Stomach smooth muscle (tissue), 2 donors: Measurements from ENCODE around the gene SYK.

ENCODE experiments used
- H3K27ac ChIP-seq: one replicate; pipeline ENCODE4 v1.7.0; 2013; ENCODE audit warnings: mild to moderate bottlenecking, low read length, inconsistent platforms
- H3K27me3 ChIP-seq, 2 donors: one replicate each; pipeline ENCODE4 v1.7.0; 2013; ENCODE audit warnings: low read length in 2 of 2; ENCODE audit not compliant: insufficient read depth in 2 of 2, control insufficient read depth in 1 of 2
- H3K36me3 ChIP-seq, 2 donors: one replicate each; pipeline ENCODE4 v1.7.0; 2013; ENCODE audit warnings: low read length in 2 of 2; ENCODE audit not compliant: control insufficient read depth in 2 of 2, insufficient read depth in 2 of 2
- H3K4me1 ChIP-seq: one replicate; pipeline ENCODE4 v1.7.0; 2013; ENCODE audit warnings: low read length; ENCODE audit not compliant: control insufficient read depth, insufficient read depth
- H3K4me3 ChIP-seq, 2 donors: one replicate each; pipeline ENCODE4 v1.7.0; 2013; ENCODE audit warnings: low read length in 2 of 2
- H3K9ac ChIP-seq, 2 donors: one replicate each; pipeline ENCODE4 v1.7.0; 2013; ENCODE audit warnings: low read length in 2 of 2, mild to moderate bottlenecking in 1 of 2
- H3K9me3 ChIP-seq, 2 donors: one replicate each; pipeline ENCODE4 v1.7.0; 2013; ENCODE audit warnings: low read length in 2 of 2; ENCODE audit not compliant: control insufficient read depth in 2 of 2
- donor health status: healthy.
- donor health status: Pancreatic carcinoma.

The SYK gene

GRCh38 chr9:90861826-90862740 is 60.5 kb downstream of the SYK start:
- Histone ChIP-seq H3K9ac (no peak overlapping the region), H3K4me1 (no peaks in the 10 kb centered on the region), H3K9me3 (no peaks in the 10 kb centered on the region), H3K27me3 (no peaks in the 10 kb centered on the region), H3K27ac (no peak overlapping the region), H3K4me3 (no peak overlapping the region), H3K36me3 (no peaks in the 10 kb centered on the region)

- Histone ChIP-seq H3K9me3 (no peaks in the 10 kb centered on the region), H3K27me3 (no peaks in the 10 kb centered on the region), H3K4me1 (no peaks in the 10 kb centered on the region), H3K4me3 (no peak overlapping the region), H3K36me3 (no peaks in the 10 kb centered on the region), H3K9ac (no peak overlapping the region), H3K27ac (no peak overlapping the region)
Measured at GRCh38 chr9:90864779-90865178, 63.2 kb downstream of the SYK start.

GRCh38 chr9:90867101-90867500 is 65.5 kb downstream of the SYK start:
- Histone ChIP-seq H3K27me3 (no peaks in the 10 kb centered on the region), H3K9me3 (no peaks in the 10 kb centered on the region), H3K36me3 (no peaks in the 10 kb centered on the region), H3K4me1 (no peaks in the 10 kb centered on the region), H3K4me3 (no peak overlapping the region), H3K27ac (no peak overlapping the region), H3K9ac (no peak overlapping the region)

- Histone ChIP-seq H3K36me3 (no peaks in the 10 kb centered on the region), H3K9me3 (no peaks in the 10 kb centered on the region), H3K27me3 (no peaks in the 10 kb centered on the region), H3K27ac (no peak overlapping the region), H3K9ac (no peak overlapping the region), H3K4me3 (no peak overlapping the region), H3K4me1 (no peaks in the 10 kb centered on the region)
Measured at GRCh38 chr9:90868555-90868954, 66.9 kb downstream of the SYK start.

- no peaks in the 10 kb centered on the region for H3K27me3 ChIP-seq
- H3K36me3 ChIP-seq = peaks cover 0 to 3% of the 10 kb centered on the region in 2 donors
- no peak overlapping the region for H3K27ac ChIP-seq
- H3K4me3 ChIP-seq = no peak overlapping the region
- H3K4me1 ChIP-seq = no peaks in the 10 kb centered on the region
- H3K9ac ChIP-seq = no peak overlapping the region
- H3K9me3 ChIP-seq = no peaks in the 10 kb centered on the region
Measured at GRCh38 chr9:90869361-90869760, 67.7 kb downstream of the SYK start.

- Histone ChIP-seq H3K9me3 (no peaks in the 10 kb centered on the region), H3K4me1 (no peaks in the 10 kb centered on the region), H3K27ac (no peak overlapping the region), H3K9ac (no peak overlapping the region), H3K36me3 (peaks cover 0 to 4% of the 10 kb centered on the region in 2 donors), H3K4me3 (no peak overlapping the region), H3K27me3 (no peaks in the 10 kb centered on the region)
Measured at GRCh38 chr9:90870621-90871326, 69.2 kb downstream of the SYK start.

GRCh38 chr9:90871327-90871935 is 69.8 kb downstream of the SYK start:
- no peak overlapping the region for H3K9ac ChIP-seq
- no peaks in the 10 kb centered on the region for H3K4me1 ChIP-seq
- H3K9me3 ChIP-seq = no peaks in the 10 kb centered on the region
- no peaks in the 10 kb centered on the region for H3K27me3 ChIP-seq
- H3K4me3 ChIP-seq = no peak overlapping the region
- peaks cover 0 to 4% of the 10 kb centered on the region in 2 donors for H3K36me3 ChIP-seq
- no peak overlapping the region for H3K27ac ChIP-seq

- no peaks in the 10 kb centered on the region for H3K4me1 ChIP-seq
- H3K27me3 ChIP-seq = no peaks in the 10 kb centered on the region
- peaks cover 0 to 4% of the 10 kb centered on the region in 2 donors for H3K36me3 ChIP-seq
- no peak overlapping the region for H3K27ac ChIP-seq
- H3K4me3 ChIP-seq = no peak overlapping the region
- H3K9me3 ChIP-seq = no peaks in the 10 kb centered on the region
- no peak overlapping the region for H3K9ac ChIP-seq
Measured at GRCh38 chr9:90872835-90873294, 71.2 kb downstream of the SYK start.

GRCh38 chr9:90873422-90873821 is 71.8 kb downstream of the SYK start:
- Histone ChIP-seq H3K4me1 (no peaks in the 10 kb centered on the region), H3K9me3 (no peaks in the 10 kb centered on the region), H3K27ac (no peak overlapping the region), H3K9ac (no peak overlapping the region), H3K4me3 (no peak overlapping the region), H3K36me3 (peaks cover 0 to 4% of the 10 kb centered on the region in 2 donors), H3K27me3 (no peaks in the 10 kb centered on the region)

GRCh38 chr9:90874194-90874593 is 72.6 kb downstream of the SYK start:
- no peaks in the 10 kb centered on the region for H3K27me3 ChIP-seq
- no peak overlapping the region for H3K4me3 ChIP-seq
- H3K9ac ChIP-seq = no peak overlapping the region
- H3K4me1 ChIP-seq = no peaks in the 10 kb centered on the region
- H3K36me3 ChIP-seq = peaks cover 0 to 4% of the 10 kb centered on the region in 2 donors
- H3K27ac ChIP-seq = no peak overlapping the region
- H3K9me3 ChIP-seq = no peaks in the 10 kb centered on the region
